Measurements from ENCODE around the gene C1QTNF1.
A peak's percentile ranks its signal among the peaks of the same experiment; 100 is the strongest.

The C1QTNF1 gene

DNA sequence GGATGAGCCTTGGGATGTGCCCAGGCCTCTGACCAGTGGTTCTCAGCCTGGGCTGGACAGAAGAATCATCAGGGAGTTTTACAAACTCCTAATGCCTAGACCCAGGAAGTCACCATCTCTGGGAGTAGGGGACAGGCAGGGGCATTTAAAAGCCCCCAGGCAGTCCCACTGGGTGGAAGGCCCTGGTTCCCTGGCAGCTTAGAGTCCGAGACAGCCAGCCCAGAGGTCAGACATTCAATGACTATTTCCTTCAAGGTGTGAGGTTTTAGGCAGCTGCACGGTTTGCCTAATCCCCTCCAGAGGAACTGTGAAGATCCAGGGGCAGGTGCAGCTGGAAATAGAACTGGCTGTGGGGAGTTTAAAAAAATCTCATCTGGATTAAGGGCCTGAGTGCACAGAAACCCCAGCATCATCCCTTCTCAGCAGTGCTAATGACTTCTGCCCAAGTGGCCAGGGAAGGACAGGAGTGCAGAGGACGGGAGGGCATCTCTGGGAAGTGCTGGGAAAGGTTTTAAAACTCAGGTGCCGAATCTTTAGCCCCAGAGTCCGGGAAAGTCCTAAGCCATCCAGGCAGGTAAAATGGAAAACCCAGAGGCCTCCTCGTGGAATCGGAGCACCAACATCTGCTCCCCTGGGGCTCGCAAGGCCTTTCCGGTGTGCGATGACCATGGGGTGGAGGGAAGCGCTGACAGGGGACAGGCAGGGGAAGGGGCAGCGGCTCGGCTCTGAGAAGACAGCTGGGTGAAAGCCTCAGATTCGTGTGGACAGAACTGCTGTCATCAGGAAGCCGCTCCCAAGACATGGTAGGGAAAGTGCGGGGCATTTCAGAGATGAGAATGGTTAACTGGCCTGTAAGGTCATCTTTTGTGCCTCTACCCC, 42.7 kb upstream of the C1QTNF1 start:
- FAIRE-seq (no peak), DNase-seq (ENCODE audit: insufficient read length, low spot score) (no peak)
- TF ChIP-seq SPI1 (IDR thresholded peaks at IDR 0.05; ENCODE audit: low read depth, low read length) (no peak), POLR2AphosphoS5 (IDR thresholded peaks at IDR 0.05; ENCODE audit: low read depth, low read length) (no peak), PAX5 (IDR thresholded peaks at IDR 0.05; ENCODE audit: insufficient read depth, low read length, severe bottlenecking) (no peak), TAF1 (IDR thresholded peaks at IDR 0.05; ENCODE audit: low read depth, low read length) (no peak), POLR2A (IDR thresholded peaks at IDR 0.05; ENCODE audit: low read depth, low read length) (no peak), POU2F2 (IDR thresholded peaks at IDR 0.05; ENCODE audit: low read depth, low read length) (no peak)

- FAIRE-seq, result no peak
- TF ChIP-seq SPI1 (IDR thresholded peaks at IDR 0.05; ENCODE audit: low read depth, low read length) (no peak), TAF1 (IDR thresholded peaks at IDR 0.05; ENCODE audit: low read depth, low read length) (no peak), POU2F2 (IDR thresholded peaks at IDR 0.05; ENCODE audit: low read depth, low read length) (no peak), POLR2A (IDR thresholded peaks at IDR 0.05; ENCODE audit: low read depth, low read length) (no peak), POLR2AphosphoS5 (IDR thresholded peaks at IDR 0.05; ENCODE audit: low read depth, low read length) (no peak), PAX5 (IDR thresholded peaks at IDR 0.05; ENCODE audit: insufficient read depth, low read length, severe bottlenecking) (no peak)
- no peak for DNase-seq (ENCODE audit: insufficient read length, low spot score)
Measured at GRCh38 chr17:78985395-78985794, 38.6 kb upstream of the C1QTNF1 start.

GRCh38 chr17:78986048-78986648, 37.8 kb upstream of the C1QTNF1 start:
- FAIRE-seq (peak; percentile 86), DNase-seq (ENCODE audit: insufficient read length, low spot score) (no peak)
- no peak for TF ChIP-seq SPI1 (IDR thresholded peaks at IDR 0.05; ENCODE audit: low read depth, low read length)
- no peak for TF ChIP-seq POLR2AphosphoS5 (IDR thresholded peaks at IDR 0.05; ENCODE audit: low read depth, low read length)

GRCh38 chr17:78986649-78987328, 37.2 kb upstream of the C1QTNF1 start:
- DNase-seq (ENCODE audit: insufficient read length, low spot score) (no peak), FAIRE-seq (no peak)
- TF ChIP-seq SPI1 (IDR thresholded peaks at IDR 0.05; ENCODE audit: low read depth, low read length) (peak; percentile 34), POU2F2 (IDR thresholded peaks at IDR 0.05; ENCODE audit: low read depth, low read length) (no peak)

GRCh38 chr17:78988152-78988551, 35.8 kb upstream of the C1QTNF1 start:
- no peak for FAIRE-seq
- TF ChIP-seq PAX5 (IDR thresholded peaks at IDR 0.05; ENCODE audit: insufficient read depth, low read length, severe bottlenecking) (no peak), POLR2AphosphoS5 (IDR thresholded peaks at IDR 0.05; ENCODE audit: low read depth, low read length) (no peak), POU2F2 (IDR thresholded peaks at IDR 0.05; ENCODE audit: low read depth, low read length) (no peak), POLR2A (IDR thresholded peaks at IDR 0.05; ENCODE audit: low read depth, low read length) (no peak)
- no peak for DNase-seq (ENCODE audit: insufficient read length, low spot score)

DNA sequence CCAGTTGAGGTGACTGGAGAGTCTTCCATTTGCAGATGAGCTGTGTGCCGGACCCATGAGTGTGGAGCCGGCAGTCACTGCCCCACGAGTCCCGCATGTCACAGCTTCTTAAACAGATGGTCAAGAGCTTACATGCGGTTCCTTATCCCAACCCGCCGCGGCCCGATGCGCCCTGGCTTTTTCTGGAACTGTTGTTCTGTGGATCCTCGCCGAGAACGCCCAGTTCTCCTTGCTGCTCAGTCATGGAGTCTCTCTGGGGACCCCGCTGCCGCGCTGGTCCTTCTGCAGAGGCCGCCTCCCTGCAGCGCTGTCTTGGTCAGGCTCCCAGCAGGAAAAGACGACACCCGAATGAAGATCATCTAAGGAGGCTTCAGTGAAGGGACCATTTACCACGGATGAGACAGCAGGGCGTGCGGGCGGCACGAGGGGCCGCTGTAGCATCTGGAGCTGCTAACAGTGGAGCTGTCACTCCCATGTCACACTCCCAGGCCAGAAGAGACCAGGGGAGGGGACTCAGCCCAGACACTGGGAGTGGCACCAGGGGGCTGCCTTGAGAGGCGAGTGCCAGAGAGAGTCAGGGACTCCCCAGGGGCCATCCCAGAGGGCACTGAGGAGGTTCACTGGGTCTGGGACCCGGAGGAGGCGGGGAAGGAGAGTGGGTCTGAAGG, 33.5 kb upstream of the C1QTNF1 start:
- FAIRE-seq (no peak), DNase-seq (ENCODE audit: insufficient read length, low spot score) (peak; percentile 1)
- TF ChIP-seq POLR2A (IDR thresholded peaks at IDR 0.05; ENCODE audit: low read depth, low read length), result no peak
- TF ChIP-seq POU2F2 (IDR thresholded peaks at IDR 0.05; ENCODE audit: low read depth, low read length), result no peak
- TF ChIP-seq POLR2AphosphoS5 (IDR thresholded peaks at IDR 0.05; ENCODE audit: low read depth, low read length), result no peak
- no peak for TF ChIP-seq SPI1 (IDR thresholded peaks at IDR 0.05; ENCODE audit: low read depth, low read length)
- no peak for TF ChIP-seq PAX5 (IDR thresholded peaks at IDR 0.05; ENCODE audit: insufficient read depth, low read length, severe bottlenecking)
- no peak for TF ChIP-seq TAF1 (IDR thresholded peaks at IDR 0.05; ENCODE audit: low read depth, low read length)

DNA sequence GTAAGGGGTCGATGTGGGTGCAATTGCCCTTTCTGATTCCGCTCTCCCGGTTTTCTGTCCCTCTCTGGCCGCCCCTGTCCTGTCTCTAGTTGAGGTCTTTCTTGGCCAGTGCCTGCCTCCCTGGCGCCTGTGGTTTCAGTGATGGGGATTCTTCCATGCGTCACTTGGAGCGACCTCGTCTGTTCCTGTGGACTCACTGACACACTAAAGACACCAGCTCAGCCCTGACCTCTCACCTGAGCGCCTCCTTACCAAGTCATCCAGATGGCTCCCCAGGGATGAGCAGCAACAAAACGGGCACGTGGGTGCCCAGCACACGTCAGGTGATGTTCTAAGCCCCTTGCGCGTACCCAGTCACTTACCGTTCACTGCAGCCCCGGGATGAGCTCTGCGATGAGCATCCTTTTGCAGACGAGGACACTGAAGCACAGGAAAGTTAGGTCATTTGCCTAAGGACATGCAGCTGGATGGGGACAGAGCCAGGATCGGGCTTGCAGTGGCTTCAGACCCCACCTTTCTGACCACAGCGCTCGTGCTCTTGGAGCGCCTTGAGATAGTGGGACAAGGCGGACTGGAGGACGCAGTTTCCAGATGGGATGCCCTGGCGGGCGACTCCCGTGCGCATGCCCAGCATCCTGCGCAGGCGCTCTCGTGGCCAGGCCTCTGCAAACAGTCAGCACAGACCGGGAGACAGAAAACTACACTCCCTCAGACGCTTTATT, 32.8 kb upstream of the C1QTNF1 start:
- no peak for TF ChIP-seq PAX5 (IDR thresholded peaks at IDR 0.05; ENCODE audit: insufficient read depth, low read length, severe bottlenecking)
- TF ChIP-seq POLR2AphosphoS5 (IDR thresholded peaks at IDR 0.05; ENCODE audit: low read depth, low read length), result no peak
- TF ChIP-seq POLR2A (IDR thresholded peaks at IDR 0.05; ENCODE audit: low read depth, low read length), result no peak
- no peak for TF ChIP-seq POU2F2 (IDR thresholded peaks at IDR 0.05; ENCODE audit: low read depth, low read length)
- no peak for TF ChIP-seq SPI1 (IDR thresholded peaks at IDR 0.05; ENCODE audit: low read depth, low read length)
- TF ChIP-seq TAF1 (IDR thresholded peaks at IDR 0.05; ENCODE audit: low read depth, low read length), result no peak
- FAIRE-seq (no peak), DNase-seq (ENCODE audit: insufficient read length, low spot score) (no peak)

DNA sequence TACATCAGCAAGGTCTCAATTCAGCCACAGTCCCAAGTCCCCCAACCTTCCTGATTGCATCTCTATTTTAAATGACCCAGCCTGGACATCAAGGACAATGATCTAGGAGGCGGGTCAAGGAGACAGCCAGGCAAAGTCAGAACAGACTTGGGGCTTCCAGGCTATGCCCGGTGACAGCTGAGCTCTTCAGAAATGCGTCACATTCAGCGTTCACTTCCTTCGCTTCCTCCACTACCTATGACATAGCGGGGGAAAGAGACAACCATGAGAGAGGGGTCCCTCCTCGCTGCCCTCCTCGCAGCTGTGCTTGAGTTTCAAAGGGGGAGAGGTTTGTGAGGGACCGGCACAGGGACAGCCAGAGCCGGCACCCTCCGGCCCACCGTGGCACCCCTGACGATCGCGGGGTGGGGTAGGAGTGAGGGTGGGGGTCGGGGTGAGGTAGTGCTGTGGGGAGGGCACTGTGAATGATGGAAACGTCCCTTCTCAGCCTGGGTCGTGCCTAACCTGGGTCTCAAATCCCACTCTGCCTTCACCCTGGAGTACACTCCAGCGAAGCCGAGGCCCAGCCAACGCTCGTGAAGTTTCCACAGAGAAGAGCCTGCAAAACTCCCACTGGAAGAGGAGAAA, 31.9 kb upstream of the C1QTNF1 start:
- no peak for TF ChIP-seq PAX5 (IDR thresholded peaks at IDR 0.05; ENCODE audit: insufficient read depth, low read length, severe bottlenecking)
- TF ChIP-seq POU2F2 (IDR thresholded peaks at IDR 0.05; ENCODE audit: low read depth, low read length), result no peak
- no peak for TF ChIP-seq POLR2A (IDR thresholded peaks at IDR 0.05; ENCODE audit: low read depth, low read length)
- no peak for TF ChIP-seq SPI1 (IDR thresholded peaks at IDR 0.05; ENCODE audit: low read depth, low read length)
- TF ChIP-seq POLR2AphosphoS5 (IDR thresholded peaks at IDR 0.05; ENCODE audit: low read depth, low read length), result no peak
- no peak for TF ChIP-seq TAF1 (IDR thresholded peaks at IDR 0.05; ENCODE audit: low read depth, low read length)
- FAIRE-seq (no peak), DNase-seq (ENCODE audit: insufficient read length, low spot score) (peak; percentile 5)

Measured in GM12891 (cell line).